ENCODE measurements around the gene NODAL. TPM values are rescaled to one million over a fixed set of nuclear protein-coding genes. Genes with fewer than 3 reads are reported as not detected.
"Not testable (repeated sequence)": the region's sequence is repeated elsewhere in the genome, so short reads cannot be mapped to it uniquely, and the experiment has no call there.

Gene NODAL
- not detected for polyA plus RNA-seq (2013, experiment 1 of 4)
- polyA plus RNA-seq (2013, experiment 2 of 4), result not detected
- not detected for polyA plus RNA-seq (2013, experiment 3 of 4)
- polyA plus RNA-seq (2013, experiment 4 of 4), result not detected

GRCh38 chr10:70441161-70441894 is at the start of gene NODAL:
Gene NODAL (minus strand): TSS chr10:70441681. CDS start chr10:70441667, 14 bp downstream.
- Histone ChIP-seq H3K36me3 (ENCODE audit: control insufficient read depth, insufficient read depth, low read length) (no peaks in the 10 kb centered on the region), H3K27me3 (ENCODE audit: control insufficient read depth, insufficient read depth, low read length, poor library complexity, severe bottlenecking) (peaks cover 68% of the 10 kb centered on the region), H3K4me3 (ENCODE audit: insufficient read depth, low read depth, low read length) (peak within 1 kb of the TSS; percentile 8), H3K9me3 (ENCODE audit: control insufficient read depth, low read length) (no peaks in the 10 kb centered on the region), H3K27ac (ENCODE audit: insufficient read depth, low read depth, low read length, poor library complexity, severe bottlenecking) (no peak within 1 kb of the TSS), H3K4me1 (ENCODE audit: control insufficient read depth, insufficient read depth, low read length) (peaks cover 8% of the 10 kb centered on the region)
- WGBS, 2 experiments, result 2% methylated on average over 60 of the region's 60 CpGs

GRCh38 chr10:70490142-70490541 is 48.7 kb upstream of the NODAL start:
- no peaks in the 10 kb centered on the region for H3K27me3 ChIP-seq (ENCODE audit: control insufficient read depth, insufficient read depth, low read length, poor library complexity, severe bottlenecking)
- H3K9me3 ChIP-seq (ENCODE audit: control insufficient read depth, low read length), result no peaks in the 10 kb centered on the region
- H3K36me3 ChIP-seq (ENCODE audit: control insufficient read depth, insufficient read depth, low read length), result no peaks in the 10 kb centered on the region
- peaks cover 7% of the 10 kb centered on the region for H3K4me1 ChIP-seq (ENCODE audit: control insufficient read depth, insufficient read depth, low read length)
- no peak overlapping the region for H3K4me3 ChIP-seq (ENCODE audit: insufficient read depth, low read depth, low read length)
- 93 to 94% methylated on average over 4 of the region's 4 CpGs for WGBS, 2 experiments
- no peak overlapping the region for H3K27ac ChIP-seq (ENCODE audit: insufficient read depth, low read depth, low read length, poor library complexity, severe bottlenecking)

- no peaks in the 10 kb centered on the region for H3K27me3 ChIP-seq (ENCODE audit: control insufficient read depth, insufficient read depth, low read length, poor library complexity, severe bottlenecking)
- WGBS, 2 experiments, result 91 to 95% methylated on average over 3 of the region's 3 CpGs
- no peak overlapping the region for H3K27ac ChIP-seq (ENCODE audit: insufficient read depth, low read depth, low read length, poor library complexity, severe bottlenecking)
- no peak overlapping the region for H3K4me3 ChIP-seq (ENCODE audit: insufficient read depth, low read depth, low read length)
- no peaks in the 10 kb centered on the region for H3K36me3 ChIP-seq (ENCODE audit: control insufficient read depth, insufficient read depth, low read length)
- no peaks in the 10 kb centered on the region for H3K9me3 ChIP-seq (ENCODE audit: control insufficient read depth, low read length)
- peaks cover 3% of the 10 kb centered on the region for H3K4me1 ChIP-seq (ENCODE audit: control insufficient read depth, insufficient read depth, low read length)
Observed at GRCh38 chr10:70487824-70488223, 46.3 kb upstream of the NODAL start.

- 90 to 96% methylated on average over 6 of the region's 6 CpGs for WGBS, 2 experiments
- not testable (repeated sequence) for H3K9me3 ChIP-seq (ENCODE audit: control insufficient read depth, low read length); H3K4me3 ChIP-seq (ENCODE audit: insufficient read depth, low read depth, low read length); H3K27ac ChIP-seq (ENCODE audit: insufficient read depth, low read depth, low read length, poor library complexity, severe bottlenecking); H3K36me3 ChIP-seq (ENCODE audit: control insufficient read depth, insufficient read depth, low read length); H3K27me3 ChIP-seq (ENCODE audit: control insufficient read depth, insufficient read depth, low read length, poor library complexity, severe bottlenecking); H3K4me1 ChIP-seq (ENCODE audit: control insufficient read depth, insufficient read depth, low read length)
Observed at GRCh38 chr10:70483872-70484271, 42.4 kb upstream of the NODAL start.

- Histone ChIP-seq H3K36me3 (ENCODE audit: control insufficient read depth, insufficient read depth, low read length) (no peaks in the 10 kb centered on the region), H3K9me3 (ENCODE audit: control insufficient read depth, low read length) (no peaks in the 10 kb centered on the region), H3K27ac (ENCODE audit: insufficient read depth, low read depth, low read length, poor library complexity, severe bottlenecking) (no peak overlapping the region), H3K4me1 (ENCODE audit: control insufficient read depth, insufficient read depth, low read length) (peaks cover 3% of the 10 kb centered on the region), H3K27me3 (ENCODE audit: control insufficient read depth, insufficient read depth, low read length, poor library complexity, severe bottlenecking) (peaks cover 11% of the 10 kb centered on the region), H3K4me3 (ENCODE audit: insufficient read depth, low read depth, low read length) (no peak overlapping the region)
- 54 to 58% methylated on average over 8 of the region's 8 CpGs for WGBS, 2 experiments
Observed at GRCh38 chr10:70482982-70483760, 41.7 kb upstream of the NODAL start.

GRCh38 chr10:70481831-70482530 is 40.5 kb upstream of the NODAL start:
- no peak overlapping the region for H3K27ac ChIP-seq (ENCODE audit: insufficient read depth, low read depth, low read length, poor library complexity, severe bottlenecking)
- WGBS, 2 experiments, result 81 to 84% methylated on average over 7 of the region's 7 CpGs
- H3K4me3 ChIP-seq (ENCODE audit: insufficient read depth, low read depth, low read length), result no peak overlapping the region
- H3K27me3 ChIP-seq (ENCODE audit: control insufficient read depth, insufficient read depth, low read length, poor library complexity, severe bottlenecking), result peaks cover 23% of the 10 kb centered on the region
- no peaks in the 10 kb centered on the region for H3K9me3 ChIP-seq (ENCODE audit: control insufficient read depth, low read length)
- H3K36me3 ChIP-seq (ENCODE audit: control insufficient read depth, insufficient read depth, low read length), result no peaks in the 10 kb centered on the region
- H3K4me1 ChIP-seq (ENCODE audit: control insufficient read depth, insufficient read depth, low read length), result peaks cover 3% of the 10 kb centered on the region

GRCh38 chr10:70481105-70481504 is 39.6 kb upstream of the NODAL start:
- no peak overlapping the region for H3K27ac ChIP-seq (ENCODE audit: insufficient read depth, low read depth, low read length, poor library complexity, severe bottlenecking)
- 82 to 83% methylated on average over 9 of the region's 9 CpGs for WGBS, 2 experiments
- peaks cover 3% of the 10 kb centered on the region for H3K4me1 ChIP-seq (ENCODE audit: control insufficient read depth, insufficient read depth, low read length)
- H3K27me3 ChIP-seq (ENCODE audit: control insufficient read depth, insufficient read depth, low read length, poor library complexity, severe bottlenecking), result peaks cover 29% of the 10 kb centered on the region
- no peaks in the 10 kb centered on the region for H3K9me3 ChIP-seq (ENCODE audit: control insufficient read depth, low read length)
- no peaks in the 10 kb centered on the region for H3K36me3 ChIP-seq (ENCODE audit: control insufficient read depth, insufficient read depth, low read length)
- H3K4me3 ChIP-seq (ENCODE audit: insufficient read depth, low read depth, low read length), result no peak overlapping the region

GRCh38 chr10:70480239-70480861 is 38.9 kb upstream of the NODAL start:
- H3K9me3 ChIP-seq (ENCODE audit: control insufficient read depth, low read length), result no peaks in the 10 kb centered on the region
- WGBS, 2 experiments, result 64 to 67% methylated on average over 8 to 9 of the region's 9 CpGs
- H3K4me3 ChIP-seq (ENCODE audit: insufficient read depth, low read depth, low read length), result no peak overlapping the region
- peaks cover 3% of the 10 kb centered on the region for H3K4me1 ChIP-seq (ENCODE audit: control insufficient read depth, insufficient read depth, low read length)
- H3K27ac ChIP-seq (ENCODE audit: insufficient read depth, low read depth, low read length, poor library complexity, severe bottlenecking), result no peak overlapping the region
- H3K27me3 ChIP-seq (ENCODE audit: control insufficient read depth, insufficient read depth, low read length, poor library complexity, severe bottlenecking), result peaks cover 37% of the 10 kb centered on the region
- H3K36me3 ChIP-seq (ENCODE audit: control insufficient read depth, insufficient read depth, low read length), result no peaks in the 10 kb centered on the region

GRCh38 chr10:70479626-70480238 is 38.3 kb upstream of the NODAL start:
- peak overlapping the region; percentile 69 for H3K4me3 ChIP-seq (ENCODE audit: insufficient read depth, low read depth, low read length)
- H3K4me1 ChIP-seq (ENCODE audit: control insufficient read depth, insufficient read depth, low read length), result peaks cover 3% of the 10 kb centered on the region
- H3K27me3 ChIP-seq (ENCODE audit: control insufficient read depth, insufficient read depth, low read length, poor library complexity, severe bottlenecking), result peaks cover 37% of the 10 kb centered on the region
- H3K27ac ChIP-seq (ENCODE audit: insufficient read depth, low read depth, low read length, poor library complexity, severe bottlenecking), result no peak overlapping the region
- H3K9me3 ChIP-seq (ENCODE audit: control insufficient read depth, low read length), result no peaks in the 10 kb centered on the region
- H3K36me3 ChIP-seq (ENCODE audit: control insufficient read depth, insufficient read depth, low read length), result no peaks in the 10 kb centered on the region
- 69 to 85% methylated on average over 7 to 8 of the region's 8 CpGs for WGBS, 2 experiments
